Measurements from ENCODE around the gene CFAP61. TPM values are rescaled to one million over a fixed set of nuclear protein-coding genes. Genes with fewer than 3 reads are reported as not detected.

Gene CFAP61
- total and polyA plus RNA-seq, 2 experiments from 2014 or later: 0.21 TPM; not detected in 1

DNA sequence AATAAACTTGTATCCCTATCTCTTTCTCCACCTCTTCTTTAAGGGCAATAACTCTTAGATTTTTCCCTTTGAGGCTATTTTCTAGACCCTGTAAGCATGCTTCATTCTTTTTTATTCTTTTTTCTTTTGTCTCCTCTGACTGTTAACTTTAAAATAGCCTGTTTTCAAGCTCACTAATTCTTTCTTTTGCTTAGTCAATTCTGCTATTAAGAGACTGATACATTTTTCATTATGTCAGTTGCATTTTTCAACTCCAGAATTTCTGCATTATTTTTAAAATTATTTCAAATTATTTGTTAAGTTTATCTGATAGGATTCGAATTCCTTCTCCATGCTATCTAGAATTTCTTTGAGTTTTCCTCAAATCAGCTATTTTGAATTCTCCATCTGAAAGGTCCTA, 84.0 kb downstream of the CFAP61 start:
- Histone ChIP-seq H2AFZ (no peak overlapping the region), H3K4me3 (no peak overlapping the region), H3K4me2 (no peak overlapping the region), H3K9me2 (ENCODE audit: insufficient read depth) (peaks cover 9% of the 10 kb centered on the region; the same call in 1 of the 2 replicates), H4K20me1 (replicated peaks; ENCODE audit: insufficient read depth) (no peaks in the 10 kb centered on the region), H3F3A (replicated peaks; ENCODE audit: low read depth) (no peaks in the 10 kb centered on the region), H3K27ac (ENCODE audit: low read depth) (no peak overlapping the region), H3K4me1 (ENCODE audit: insufficient read depth) (no peaks in the 10 kb centered on the region), H3K79me2 (replicated peaks; ENCODE audit: insufficient read depth) (no peaks in the 10 kb centered on the region), H3K36me3 (ENCODE audit: insufficient read depth) (no peaks in the 10 kb centered on the region), H3K27me3 (ENCODE audit: insufficient read depth) (no peaks in the 10 kb centered on the region)
- H3K36me3 Mint-ChIP-seq (ENCODE audit: low read depth): no peaks in the 10 kb centered on the region
- peaks cover 4% of the 10 kb centered on the region; the same call in 2 of the 3 replicates for H3K9me3 Mint-ChIP-seq
- no peak overlapping the region for H3K27ac Mint-ChIP-seq
- no peaks in the 10 kb centered on the region for H3K4me1 Mint-ChIP-seq
- peaks cover 1% of the 10 kb centered on the region for H3K27me3 Mint-ChIP-seq (ENCODE audit: insufficient read depth, low read depth, poor library complexity)
- H3K4me3 Mint-ChIP-seq: no peak overlapping the region
- no peak for DNase-seq (ENCODE audit: low spot score)
- no peak for ATAC-seq
- TF ChIP-seq STAT1 (IDR thresholded peaks at IDR 0.05; ENCODE audit: unreplicated experiment) (no peak), ZNF331 (CRISPR knock-in tag; IDR thresholded peaks at IDR 0.05; ENCODE audit: low read depth) (no peak), CREB1 (CRISPR knock-in tag; IDR thresholded peaks at IDR 0.05; ENCODE audit: low read depth) (no peak), JUNB (IDR thresholded peaks at IDR 0.05; ENCODE audit: unreplicated experiment) (no peak), NANOG (IDR thresholded peaks at IDR 0.05; ENCODE audit: borderline replicate concordance) (no peak), EZH2phosphoT487 (IDR thresholded peaks at IDR 0.05; ENCODE audit: unreplicated experiment) (no peak), POLR2AphosphoS5 (IDR thresholded peaks at IDR 0.05; ENCODE audit: low read depth) (no peak), ZNF114 (CRISPR knock-in tag; IDR thresholded peaks at IDR 0.05) (no peak)
- TF ChIP-seq, protein P1, sequence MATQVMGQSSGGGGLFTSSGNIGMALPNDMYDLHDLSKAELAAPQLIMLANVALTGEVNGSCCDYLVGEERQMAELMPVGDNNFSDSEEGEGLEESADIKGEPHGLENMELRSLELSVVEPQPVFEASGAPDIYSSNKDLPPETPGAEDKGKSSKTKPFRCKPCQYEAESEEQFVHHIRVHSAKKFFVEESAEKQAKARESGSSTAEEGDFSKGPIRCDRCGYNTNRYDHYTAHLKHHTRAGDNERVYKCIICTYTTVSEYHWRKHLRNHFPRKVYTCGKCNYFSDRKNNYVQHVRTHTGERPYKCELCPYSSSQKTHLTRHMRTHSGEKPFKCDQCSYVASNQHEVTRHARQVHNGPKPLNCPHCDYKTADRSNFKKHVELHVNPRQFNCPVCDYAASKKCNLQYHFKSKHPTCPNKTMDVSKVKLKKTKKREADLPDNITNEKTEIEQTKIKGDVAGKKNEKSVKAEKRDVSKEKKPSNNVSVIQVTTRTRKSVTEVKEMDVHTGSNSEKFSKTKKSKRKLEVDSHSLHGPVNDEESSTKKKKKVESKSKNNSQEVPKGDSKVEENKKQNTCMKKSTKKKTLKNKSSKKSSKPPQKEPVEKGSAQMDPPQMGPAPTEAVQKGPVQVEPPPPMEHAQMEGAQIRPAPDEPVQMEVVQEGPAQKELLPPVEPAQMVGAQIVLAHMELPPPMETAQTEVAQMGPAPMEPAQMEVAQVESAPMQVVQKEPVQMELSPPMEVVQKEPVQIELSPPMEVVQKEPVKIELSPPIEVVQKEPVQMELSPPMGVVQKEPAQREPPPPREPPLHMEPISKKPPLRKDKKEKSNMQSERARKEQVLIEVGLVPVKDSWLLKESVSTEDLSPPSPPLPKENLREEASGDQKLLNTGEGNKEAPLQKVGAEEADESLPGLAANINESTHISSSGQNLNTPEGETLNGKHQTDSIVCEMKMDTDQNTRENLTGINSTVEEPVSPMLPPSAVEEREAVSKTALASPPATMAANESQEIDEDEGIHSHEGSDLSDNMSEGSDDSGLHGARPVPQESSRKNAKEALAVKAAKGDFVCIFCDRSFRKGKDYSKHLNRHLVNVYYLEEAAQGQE (IDR thresholded peaks at IDR 0.05; ENCODE audit: unreplicated experiment): no peak
- TF ChIP-seq, protein P2, sequence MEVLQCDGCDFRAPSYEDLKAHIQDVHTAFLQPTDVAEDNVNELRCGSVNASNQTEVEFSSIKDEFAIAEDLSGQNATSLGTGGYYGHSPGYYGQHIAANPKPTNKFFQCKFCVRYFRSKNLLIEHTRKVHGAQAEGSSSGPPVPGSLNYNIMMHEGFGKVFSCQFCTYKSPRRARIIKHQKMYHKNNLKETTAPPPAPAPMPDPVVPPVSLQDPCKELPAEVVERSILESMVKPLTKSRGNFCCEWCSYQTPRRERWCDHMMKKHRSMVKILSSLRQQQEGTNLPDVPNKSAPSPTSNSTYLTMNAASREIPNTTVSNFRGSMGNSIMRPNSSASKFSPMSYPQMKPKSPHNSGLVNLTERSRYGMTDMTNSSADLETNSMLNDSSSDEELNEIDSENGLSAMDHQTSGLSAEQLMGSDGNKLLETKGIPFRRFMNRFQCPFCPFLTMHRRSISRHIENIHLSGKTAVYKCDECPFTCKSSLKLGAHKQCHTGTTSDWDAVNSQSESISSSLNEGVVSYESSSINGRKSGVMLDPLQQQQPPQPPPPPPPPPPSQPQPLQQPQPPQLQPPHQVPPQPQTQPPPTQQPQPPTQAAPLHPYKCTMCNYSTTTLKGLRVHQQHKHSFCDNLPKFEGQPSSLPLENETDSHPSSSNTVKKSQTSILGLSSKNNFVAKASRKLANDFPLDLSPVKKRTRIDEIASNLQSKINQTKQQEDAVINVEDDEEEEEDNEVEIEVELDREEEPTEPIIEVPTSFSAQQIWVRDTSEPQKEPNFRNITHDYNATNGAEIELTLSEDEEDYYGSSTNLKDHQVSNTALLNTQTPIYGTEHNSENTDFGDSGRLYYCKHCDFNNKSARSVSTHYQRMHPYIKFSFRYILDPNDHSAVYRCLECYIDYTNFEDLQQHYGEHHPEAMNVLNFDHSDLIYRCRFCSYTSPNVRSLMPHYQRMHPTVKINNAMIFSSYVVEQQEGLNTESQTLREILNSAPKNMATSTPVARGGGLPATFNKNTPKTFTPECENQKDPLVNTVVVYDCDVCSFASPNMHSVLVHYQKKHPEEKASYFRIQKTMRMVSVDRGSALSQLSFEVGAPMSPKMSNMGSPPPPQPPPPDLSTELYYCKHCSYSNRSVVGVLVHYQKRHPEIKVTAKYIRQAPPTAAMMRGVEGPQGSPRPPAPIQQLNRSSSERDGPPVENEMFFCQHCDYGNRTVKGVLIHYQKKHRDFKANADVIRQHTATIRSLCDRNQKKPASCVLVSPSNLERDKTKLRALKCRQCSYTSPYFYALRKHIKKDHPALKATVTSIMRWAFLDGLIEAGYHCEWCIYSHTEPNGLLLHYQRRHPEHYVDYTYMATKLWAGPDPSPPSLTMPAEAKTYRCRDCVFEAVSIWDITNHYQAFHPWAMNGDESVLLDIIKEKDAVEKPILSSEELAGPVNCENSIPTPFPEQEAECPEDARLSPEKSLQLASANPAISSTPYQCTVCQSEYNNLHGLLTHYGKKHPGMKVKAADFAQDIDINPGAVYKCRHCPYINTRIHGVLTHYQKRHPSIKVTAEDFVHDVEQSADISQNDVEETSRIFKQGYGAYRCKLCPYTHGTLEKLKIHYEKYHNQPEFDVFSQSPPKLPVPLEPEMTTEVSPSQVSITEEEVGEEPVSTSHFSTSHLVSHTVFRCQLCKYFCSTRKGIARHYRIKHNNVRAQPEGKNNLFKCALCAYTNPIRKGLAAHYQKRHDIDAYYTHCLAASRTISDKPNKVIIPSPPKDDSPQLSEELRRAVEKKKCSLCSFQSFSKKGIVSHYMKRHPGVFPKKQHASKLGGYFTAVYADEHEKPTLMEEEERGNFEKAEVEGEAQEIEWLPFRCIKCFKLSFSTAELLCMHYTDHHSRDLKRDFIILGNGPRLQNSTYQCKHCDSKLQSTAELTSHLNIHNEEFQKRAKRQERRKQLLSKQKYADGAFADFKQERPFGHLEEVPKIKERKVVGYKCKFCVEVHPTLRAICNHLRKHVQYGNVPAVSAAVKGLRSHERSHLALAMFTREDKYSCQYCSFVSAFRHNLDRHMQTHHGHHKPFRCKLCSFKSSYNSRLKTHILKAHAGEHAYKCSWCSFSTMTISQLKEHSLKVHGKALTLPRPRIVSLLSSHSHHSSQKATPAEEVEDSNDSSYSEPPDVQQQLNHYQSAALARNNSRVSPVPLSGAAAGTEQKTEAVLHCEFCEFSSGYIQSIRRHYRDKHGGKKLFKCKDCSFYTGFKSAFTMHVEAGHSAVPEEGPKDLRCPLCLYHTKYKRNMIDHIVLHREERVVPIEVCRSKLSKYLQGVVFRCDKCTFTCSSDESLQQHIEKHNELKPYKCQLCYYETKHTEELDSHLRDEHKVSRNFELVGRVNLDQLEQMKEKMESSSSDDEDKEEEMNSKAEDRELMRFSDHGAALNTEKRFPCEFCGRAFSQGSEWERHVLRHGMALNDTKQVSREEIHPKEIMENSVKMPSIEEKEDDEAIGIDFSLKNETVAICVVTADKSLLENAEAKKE (CRISPR knock-in tag; IDR thresholded peaks at IDR 0.05): no peak
- TF ChIP-seq, protein P3, sequence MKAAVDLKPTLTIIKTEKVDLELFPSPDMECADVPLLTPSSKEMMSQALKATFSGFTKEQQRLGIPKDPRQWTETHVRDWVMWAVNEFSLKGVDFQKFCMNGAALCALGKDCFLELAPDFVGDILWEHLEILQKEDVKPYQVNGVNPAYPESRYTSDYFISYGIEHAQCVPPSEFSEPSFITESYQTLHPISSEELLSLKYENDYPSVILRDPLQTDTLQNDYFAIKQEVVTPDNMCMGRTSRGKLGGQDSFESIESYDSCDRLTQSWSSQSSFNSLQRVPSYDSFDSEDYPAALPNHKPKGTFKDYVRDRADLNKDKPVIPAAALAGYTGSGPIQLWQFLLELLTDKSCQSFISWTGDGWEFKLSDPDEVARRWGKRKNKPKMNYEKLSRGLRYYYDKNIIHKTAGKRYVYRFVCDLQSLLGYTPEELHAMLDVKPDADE (IDR thresholded peaks at IDR 0.05): no peak
- TF ChIP-seq, protein P4, sequence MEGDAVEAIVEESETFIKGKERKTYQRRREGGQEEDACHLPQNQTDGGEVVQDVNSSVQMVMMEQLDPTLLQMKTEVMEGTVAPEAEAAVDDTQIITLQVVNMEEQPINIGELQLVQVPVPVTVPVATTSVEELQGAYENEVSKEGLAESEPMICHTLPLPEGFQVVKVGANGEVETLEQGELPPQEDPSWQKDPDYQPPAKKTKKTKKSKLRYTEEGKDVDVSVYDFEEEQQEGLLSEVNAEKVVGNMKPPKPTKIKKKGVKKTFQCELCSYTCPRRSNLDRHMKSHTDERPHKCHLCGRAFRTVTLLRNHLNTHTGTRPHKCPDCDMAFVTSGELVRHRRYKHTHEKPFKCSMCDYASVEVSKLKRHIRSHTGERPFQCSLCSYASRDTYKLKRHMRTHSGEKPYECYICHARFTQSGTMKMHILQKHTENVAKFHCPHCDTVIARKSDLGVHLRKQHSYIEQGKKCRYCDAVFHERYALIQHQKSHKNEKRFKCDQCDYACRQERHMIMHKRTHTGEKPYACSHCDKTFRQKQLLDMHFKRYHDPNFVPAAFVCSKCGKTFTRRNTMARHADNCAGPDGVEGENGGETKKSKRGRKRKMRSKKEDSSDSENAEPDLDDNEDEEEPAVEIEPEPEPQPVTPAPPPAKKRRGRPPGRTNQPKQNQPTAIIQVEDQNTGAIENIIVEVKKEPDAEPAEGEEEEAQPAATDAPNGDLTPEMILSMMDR (conservative IDR thresholded peaks at IDR 0.05; ENCODE audit: low read depth in 2 of 2): no peak

Data from GM23338 (cell line).